GM23248 (cell line): ENCODE measurements around the gene LGALS7B. TPM values are rescaled to one million over a fixed set of nuclear protein-coding genes. Genes with fewer than 3 reads are reported as not detected.
A peak's percentile ranks its signal among the peaks of the same experiment; 100 is the strongest.

Source experiments
- DNase-seq: peaks from one replicate; pipeline ENCODE4 v3.0.0-alpha.2; 2015
- H2AFZ ChIP-seq: fragments of 200-600 bp; sonication (generic); 2 replicates; pipeline ENCODE4 v1.6.1; 2016; ENCODE audit warnings: antibody characterized with exemption
- H3F3A ChIP-seq: fragments of 200-600 bp; sonication (generic); 2 replicates; pipeline ENCODE4 v1.6.1; 2016; ENCODE audit warnings: mild to moderate bottlenecking, antibody characterized with exemption, mixed run types; ENCODE audit not compliant: insufficient read depth
- H3K27ac ChIP-seq: fragments of 200-600 bp; sonication (generic); 2 replicates; pipeline ENCODE4 v1.5.1; 2016; ENCODE audit warnings: mild to moderate bottlenecking
- H3K27me3 ChIP-seq: fragments of 200-600 bp; sonication (generic); replicated peaks from 2 replicates; pipeline ENCODE4 v1.6.1; 2016; ENCODE audit warnings: mild to moderate bottlenecking; ENCODE audit not compliant: insufficient read depth
- H3K36me3 ChIP-seq: fragments of 200-600 bp; sonication (generic); 2 replicates; pipeline ENCODE4 v1.6.1; 2016; ENCODE audit warnings: low read depth, mild to moderate bottlenecking
- H3K4me1 ChIP-seq: fragments of 200-600 bp; sonication (generic); 2 replicates; pipeline ENCODE4 v1.6.1; 2016; ENCODE audit warnings: mild to moderate bottlenecking; ENCODE audit not compliant: insufficient read depth
- H3K4me2 ChIP-seq: fragments of 200-600 bp; sonication (generic); one replicate; pipeline ENCODE4 v1.6.1; 2016; ENCODE audit warnings: mild to moderate bottlenecking; ENCODE audit not compliant: unreplicated experiment
- H3K4me3 ChIP-seq: fragments of 200-600 bp; sonication (generic); 2 replicates; pipeline ENCODE4 v1.5.1; 2016; ENCODE audit warnings: mild to moderate bottlenecking
- H3K79me2 ChIP-seq: fragments of 200-600 bp; sonication (generic); 2 replicates; pipeline ENCODE4 v1.6.1; 2016; ENCODE audit warnings: mild to moderate bottlenecking; ENCODE audit not compliant: insufficient read depth
- H3K9ac ChIP-seq: fragments of 200-600 bp; sonication (generic); 2 replicates; pipeline ENCODE4 v1.6.1; 2016; ENCODE audit warnings: mild to moderate bottlenecking
- H3K9me2 ChIP-seq: fragments of 200-600 bp; sonication (generic); 2 replicates; pipeline ENCODE4 v1.6.1; 2016; ENCODE audit warnings: mixed run types, mild to moderate bottlenecking, moderate library complexity; ENCODE audit not compliant: insufficient read depth
- H3K9me3 ChIP-seq: fragments of 200-600 bp; sonication (generic); one replicate; pipeline ENCODE4 v1.6.1; 2017; ENCODE audit warnings: low read depth
- H4K20me1 ChIP-seq: fragments of 200-600 bp; sonication (generic); 2 replicates; pipeline ENCODE4 v1.6.0; 2016; ENCODE audit not compliant: insufficient read depth
- EZH2 ChIP-seq: fragments of 200-600 bp; sonication (generic); IDR thresholded peaks from 2 replicates; pipeline ENCODE4 v1.6.1; 2018; ENCODE audit warnings: antibody characterized with exemption, mild to moderate bottlenecking; ENCODE audit not compliant: insufficient read depth, poor library complexity, severe bottlenecking
- EZH2phosphoT487 ChIP-seq: fragments of 200-600 bp; sonication (generic); IDR thresholded peaks from 2 replicates; pipeline ENCODE4 v1.6.1; 2018; ENCODE audit warnings: antibody characterized with exemption, moderate library complexity, mild to moderate bottlenecking, low read depth; ENCODE audit not compliant: insufficient read depth
- WGBS, 2 experiments: methylation state at CpG; one replicate each; pipeline ENCODE4 v1.1.6; 2015 to 2017; ENCODE audit warnings: low lambda C conversion rate in 2 of 2, low coverage in 1 of 2; ENCODE audit errors: missing lambda C conversion rate in 2 of 2; 5-methylcytosine and 5-hydroxymethylcytosine counted together
- in situ Hi-C: fragments of 300-500 bp; cut with MboI; formaldehyde crosslinking; loops from 2 replicates; pipeline ENCODE4 v1.15.0; 2020
- polyA plus RNA-seq: library from polyadenylated mRNA; unstranded; fragments of >200 nt; fragmentation: Nextera tagmentation; extraction: Ambion mirVana; gene quantifications from 2 replicates; pipeline ENCODE4 v1.2.1, GENCODE V29; 2016
- total RNA-seq: library from RNA; depleted of rRNA; stranded (reverse); fragments of >200 nt; shearing (Covaris generic); gene quantifications from 2 replicates; pipeline ENCODE4 v1.2.3, GENCODE V29; 2014

LGALS7B gene
- total and polyA plus RNA-seq, 2 experiments from 2014 or later: not detected

DNA sequence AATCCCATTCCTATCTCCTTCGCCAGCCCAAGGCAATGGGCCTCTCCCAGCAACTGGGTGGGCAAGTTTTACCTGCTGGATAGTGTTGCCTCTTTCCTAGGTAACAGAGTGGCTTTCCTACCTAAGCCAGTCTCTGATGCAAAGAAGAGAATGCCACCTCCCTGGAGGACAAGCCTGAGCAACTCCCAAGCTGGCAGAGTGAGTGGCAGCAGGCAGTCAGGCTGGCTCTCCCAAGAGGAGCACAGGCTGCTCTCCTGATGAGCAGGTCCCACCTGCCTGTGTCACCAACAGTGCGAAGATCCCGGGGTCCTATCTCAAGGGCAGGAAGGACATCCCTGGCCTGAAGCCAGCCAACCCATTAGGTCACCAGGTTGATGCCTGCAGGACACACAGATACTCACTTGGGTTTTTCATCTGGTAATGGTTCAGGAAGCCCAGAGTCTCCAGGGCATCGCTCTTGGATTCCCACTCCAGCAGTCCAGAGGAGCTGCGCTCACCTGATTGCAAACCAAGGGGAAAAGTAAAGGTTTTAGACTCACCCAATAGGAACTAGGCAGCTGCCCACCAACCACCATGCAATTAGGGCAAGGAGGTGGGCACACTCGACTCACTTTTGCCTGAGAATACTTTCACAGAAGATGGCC, 48.1 kb downstream of the LGALS7B start:
- Histone ChIP-seq H4K20me1 (peaks cover 5% of the 10 kb centered on the region; the same call in 1 of the 2 replicates), H3K27ac (peak overlapping the region; percentile 7; the same call in 1 of the 2 replicates), H3K36me3 (peaks cover 57% of the 10 kb centered on the region), H3F3A (peaks cover 86% of the 10 kb centered on the region), H3K9me2 (no peaks in the 10 kb centered on the region), H3K27me3 (no peaks in the 10 kb centered on the region), H3K4me1 (peaks cover 12% of the 10 kb centered on the region), H3K79me2 (peaks cover 33% of the 10 kb centered on the region), H3K9me3 (no peaks in the 10 kb centered on the region), H3K9ac (no peak overlapping the region), H3K4me2 (no peak overlapping the region), H2AFZ (no peak overlapping the region), H3K4me3 (no peak overlapping the region)
- in situ Hi-C loops: no loop called here
- WGBS, 2 experiments: 91% methylated on average over 6 of the region's 6 CpGs
- no peak for DNase-seq
- TF ChIP-seq EZH2phosphoT487: no peak
- TF ChIP-seq EZH2: no peak

GRCh38 chr19:38837656-38838121, 48.7 kb downstream of the LGALS7B start:
- TF ChIP-seq EZH2 (no peak), EZH2phosphoT487 (no peak)
- in situ Hi-C loops: no loop called here
- WGBS, 2 experiments: 85 to 90% methylated on average over 7 of the region's 7 CpGs
- Histone ChIP-seq H3K9me3 (no peaks in the 10 kb centered on the region), H3K4me3 (no peak overlapping the region), H3K9ac (no peak overlapping the region), H3K4me1 (peaks cover 8% of the 10 kb centered on the region; the same call in 1 of the 2 replicates), H3K4me2 (no peak overlapping the region), H3F3A (peaks cover 85% of the 10 kb centered on the region), H4K20me1 (peaks cover 5% of the 10 kb centered on the region; the same call in 1 of the 2 replicates), H3K36me3 (peaks cover 63% of the 10 kb centered on the region), H2AFZ (no peak overlapping the region), H3K27me3 (no peaks in the 10 kb centered on the region), H3K27ac (peak overlapping the region; percentile 26), H3K9me2 (no peaks in the 10 kb centered on the region), H3K79me2 (peaks cover 39% of the 10 kb centered on the region)
- DNase-seq: peak; percentile 67

DNA sequence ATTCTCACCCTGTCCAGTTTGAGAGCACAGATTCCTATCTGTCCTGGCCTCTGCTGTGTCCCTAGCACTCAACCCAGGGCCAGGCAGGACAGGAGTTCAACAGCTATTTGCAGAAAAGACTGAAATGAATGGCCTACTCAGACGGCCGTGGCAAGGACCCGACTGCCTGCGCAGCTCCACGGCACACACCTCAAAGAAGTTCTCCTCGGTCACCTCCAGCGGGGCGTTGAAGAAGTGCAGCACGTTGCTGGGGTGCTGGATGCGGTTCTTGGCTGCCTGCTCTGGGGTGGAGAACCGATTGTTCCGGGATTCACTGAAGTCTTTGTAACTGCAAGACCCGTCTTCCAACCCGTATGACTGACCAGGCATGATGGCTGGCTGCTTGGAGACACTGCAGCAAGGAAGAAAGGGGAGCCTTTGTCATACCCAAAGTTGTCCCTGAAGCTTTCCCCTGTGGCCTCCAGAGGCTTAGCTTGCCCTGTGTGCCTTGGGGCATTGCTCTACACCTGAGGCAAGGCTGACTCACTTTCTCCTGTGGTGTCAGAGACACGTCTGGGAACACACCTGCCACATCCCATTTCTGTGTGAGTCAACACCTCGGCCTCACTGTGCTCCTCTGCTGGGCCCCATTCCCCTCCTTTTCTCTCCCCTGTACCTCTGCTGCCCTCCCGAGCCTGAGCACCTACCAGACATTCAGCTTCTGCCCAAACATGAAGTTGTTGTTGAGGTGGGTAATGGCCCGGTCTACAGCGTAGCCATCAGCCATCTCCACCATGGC, 49.4 kb downstream of the LGALS7B start:
- in situ Hi-C loops: no loop called here
- H3K36me3 ChIP-seq: peaks cover 70% of the 10 kb centered on the region

GRCh38 chr19:38838986-38839761, 50.2 kb downstream of the LGALS7B start:
- Histone ChIP-seq H3K27me3 (no peaks in the 10 kb centered on the region), H3K27ac (peak overlapping the region; percentile 35), H3K4me1 (peaks cover 8% of the 10 kb centered on the region; the same call in 1 of the 2 replicates), H4K20me1 (peaks cover 5% of the 10 kb centered on the region; the same call in 1 of the 2 replicates), H3F3A (peaks cover 76% of the 10 kb centered on the region), H3K9ac (no peak overlapping the region), H2AFZ (no peak overlapping the region), H3K4me3 (no peak overlapping the region), H3K4me2 (no peak overlapping the region), H3K9me2 (no peaks in the 10 kb centered on the region), H3K79me2 (peaks cover 54% of the 10 kb centered on the region), H3K36me3 (peaks cover 78% of the 10 kb centered on the region), H3K9me3 (no peaks in the 10 kb centered on the region)
- no peak for TF ChIP-seq EZH2
- TF ChIP-seq EZH2phosphoT487: no peak
- in situ Hi-C loops: no loop called here
- WGBS, 2 experiments: 89 to 91% methylated on average over 12 of the region's 12 CpGs
- no peak for DNase-seq

More for the DNA sequence above, 49.4 kb downstream of the LGALS7B start:
- Histone ChIP-seq H3K9me2 (no peaks in the 10 kb centered on the region), H3K9ac (no peak overlapping the region), H3K4me1 (peaks cover 8% of the 10 kb centered on the region; the same call in 1 of the 2 replicates), H3F3A (peaks cover 81% of the 10 kb centered on the region), H3K4me2 (no peak overlapping the region), H2AFZ (no peak overlapping the region), H4K20me1 (peaks cover 5% of the 10 kb centered on the region; the same call in 1 of the 2 replicates), H3K79me2 (peaks cover 46% of the 10 kb centered on the region), H3K4me3 (no peak overlapping the region), H3K9me3 (no peaks in the 10 kb centered on the region), H3K27ac (peak overlapping the region; percentile 35), H3K27me3 (no peaks in the 10 kb centered on the region)
- 77 to 83% methylated on average over 19 of the region's 19 CpGs for WGBS, 2 experiments
- no peak for TF ChIP-seq EZH2
- no peak for TF ChIP-seq EZH2phosphoT487
- no peak for DNase-seq
